ENCODE results near the gene PDGFB.

GRCh38 chr22:39236321-39237317 is 8.2 kb downstream of the PDGFB start:
- TF ChIP-seq CTCF (conservative IDR thresholded peaks at IDR 0.05; ENCODE audit: low read depth in 2 of 2) (no peak), REST (IDR thresholded peaks at IDR 0.05; ENCODE audit: unreplicated experiment) (no peak), POLR2AphosphoS5 (IDR thresholded peaks at IDR 0.05; ENCODE audit: low read depth) (no peak), EZH2phosphoT487 (IDR thresholded peaks at IDR 0.05; ENCODE audit: unreplicated experiment) (no peak), EZH2 (IDR thresholded peaks at IDR 0.05; ENCODE audit: low read depth, unreplicated experiment) (no peak), CREB1 (CRISPR knock-in tag; IDR thresholded peaks at IDR 0.05; ENCODE audit: low read depth) (no peak), ZNF114 (CRISPR knock-in tag; IDR thresholded peaks at IDR 0.05) (no peak), ZNF331 (CRISPR knock-in tag; IDR thresholded peaks at IDR 0.05; ENCODE audit: low read depth) (no peak), NANOG (IDR thresholded peaks at IDR 0.05; ENCODE audit: borderline replicate concordance) (no peak), JUNB (IDR thresholded peaks at IDR 0.05; ENCODE audit: unreplicated experiment) (no peak), STAT1 (IDR thresholded peaks at IDR 0.05; ENCODE audit: unreplicated experiment) (no peak)
- TF ChIP-seq, protein P1, sequence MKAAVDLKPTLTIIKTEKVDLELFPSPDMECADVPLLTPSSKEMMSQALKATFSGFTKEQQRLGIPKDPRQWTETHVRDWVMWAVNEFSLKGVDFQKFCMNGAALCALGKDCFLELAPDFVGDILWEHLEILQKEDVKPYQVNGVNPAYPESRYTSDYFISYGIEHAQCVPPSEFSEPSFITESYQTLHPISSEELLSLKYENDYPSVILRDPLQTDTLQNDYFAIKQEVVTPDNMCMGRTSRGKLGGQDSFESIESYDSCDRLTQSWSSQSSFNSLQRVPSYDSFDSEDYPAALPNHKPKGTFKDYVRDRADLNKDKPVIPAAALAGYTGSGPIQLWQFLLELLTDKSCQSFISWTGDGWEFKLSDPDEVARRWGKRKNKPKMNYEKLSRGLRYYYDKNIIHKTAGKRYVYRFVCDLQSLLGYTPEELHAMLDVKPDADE (IDR thresholded peaks at IDR 0.05), result no peak
- TF ChIP-seq, protein P2, sequence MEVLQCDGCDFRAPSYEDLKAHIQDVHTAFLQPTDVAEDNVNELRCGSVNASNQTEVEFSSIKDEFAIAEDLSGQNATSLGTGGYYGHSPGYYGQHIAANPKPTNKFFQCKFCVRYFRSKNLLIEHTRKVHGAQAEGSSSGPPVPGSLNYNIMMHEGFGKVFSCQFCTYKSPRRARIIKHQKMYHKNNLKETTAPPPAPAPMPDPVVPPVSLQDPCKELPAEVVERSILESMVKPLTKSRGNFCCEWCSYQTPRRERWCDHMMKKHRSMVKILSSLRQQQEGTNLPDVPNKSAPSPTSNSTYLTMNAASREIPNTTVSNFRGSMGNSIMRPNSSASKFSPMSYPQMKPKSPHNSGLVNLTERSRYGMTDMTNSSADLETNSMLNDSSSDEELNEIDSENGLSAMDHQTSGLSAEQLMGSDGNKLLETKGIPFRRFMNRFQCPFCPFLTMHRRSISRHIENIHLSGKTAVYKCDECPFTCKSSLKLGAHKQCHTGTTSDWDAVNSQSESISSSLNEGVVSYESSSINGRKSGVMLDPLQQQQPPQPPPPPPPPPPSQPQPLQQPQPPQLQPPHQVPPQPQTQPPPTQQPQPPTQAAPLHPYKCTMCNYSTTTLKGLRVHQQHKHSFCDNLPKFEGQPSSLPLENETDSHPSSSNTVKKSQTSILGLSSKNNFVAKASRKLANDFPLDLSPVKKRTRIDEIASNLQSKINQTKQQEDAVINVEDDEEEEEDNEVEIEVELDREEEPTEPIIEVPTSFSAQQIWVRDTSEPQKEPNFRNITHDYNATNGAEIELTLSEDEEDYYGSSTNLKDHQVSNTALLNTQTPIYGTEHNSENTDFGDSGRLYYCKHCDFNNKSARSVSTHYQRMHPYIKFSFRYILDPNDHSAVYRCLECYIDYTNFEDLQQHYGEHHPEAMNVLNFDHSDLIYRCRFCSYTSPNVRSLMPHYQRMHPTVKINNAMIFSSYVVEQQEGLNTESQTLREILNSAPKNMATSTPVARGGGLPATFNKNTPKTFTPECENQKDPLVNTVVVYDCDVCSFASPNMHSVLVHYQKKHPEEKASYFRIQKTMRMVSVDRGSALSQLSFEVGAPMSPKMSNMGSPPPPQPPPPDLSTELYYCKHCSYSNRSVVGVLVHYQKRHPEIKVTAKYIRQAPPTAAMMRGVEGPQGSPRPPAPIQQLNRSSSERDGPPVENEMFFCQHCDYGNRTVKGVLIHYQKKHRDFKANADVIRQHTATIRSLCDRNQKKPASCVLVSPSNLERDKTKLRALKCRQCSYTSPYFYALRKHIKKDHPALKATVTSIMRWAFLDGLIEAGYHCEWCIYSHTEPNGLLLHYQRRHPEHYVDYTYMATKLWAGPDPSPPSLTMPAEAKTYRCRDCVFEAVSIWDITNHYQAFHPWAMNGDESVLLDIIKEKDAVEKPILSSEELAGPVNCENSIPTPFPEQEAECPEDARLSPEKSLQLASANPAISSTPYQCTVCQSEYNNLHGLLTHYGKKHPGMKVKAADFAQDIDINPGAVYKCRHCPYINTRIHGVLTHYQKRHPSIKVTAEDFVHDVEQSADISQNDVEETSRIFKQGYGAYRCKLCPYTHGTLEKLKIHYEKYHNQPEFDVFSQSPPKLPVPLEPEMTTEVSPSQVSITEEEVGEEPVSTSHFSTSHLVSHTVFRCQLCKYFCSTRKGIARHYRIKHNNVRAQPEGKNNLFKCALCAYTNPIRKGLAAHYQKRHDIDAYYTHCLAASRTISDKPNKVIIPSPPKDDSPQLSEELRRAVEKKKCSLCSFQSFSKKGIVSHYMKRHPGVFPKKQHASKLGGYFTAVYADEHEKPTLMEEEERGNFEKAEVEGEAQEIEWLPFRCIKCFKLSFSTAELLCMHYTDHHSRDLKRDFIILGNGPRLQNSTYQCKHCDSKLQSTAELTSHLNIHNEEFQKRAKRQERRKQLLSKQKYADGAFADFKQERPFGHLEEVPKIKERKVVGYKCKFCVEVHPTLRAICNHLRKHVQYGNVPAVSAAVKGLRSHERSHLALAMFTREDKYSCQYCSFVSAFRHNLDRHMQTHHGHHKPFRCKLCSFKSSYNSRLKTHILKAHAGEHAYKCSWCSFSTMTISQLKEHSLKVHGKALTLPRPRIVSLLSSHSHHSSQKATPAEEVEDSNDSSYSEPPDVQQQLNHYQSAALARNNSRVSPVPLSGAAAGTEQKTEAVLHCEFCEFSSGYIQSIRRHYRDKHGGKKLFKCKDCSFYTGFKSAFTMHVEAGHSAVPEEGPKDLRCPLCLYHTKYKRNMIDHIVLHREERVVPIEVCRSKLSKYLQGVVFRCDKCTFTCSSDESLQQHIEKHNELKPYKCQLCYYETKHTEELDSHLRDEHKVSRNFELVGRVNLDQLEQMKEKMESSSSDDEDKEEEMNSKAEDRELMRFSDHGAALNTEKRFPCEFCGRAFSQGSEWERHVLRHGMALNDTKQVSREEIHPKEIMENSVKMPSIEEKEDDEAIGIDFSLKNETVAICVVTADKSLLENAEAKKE (CRISPR knock-in tag; IDR thresholded peaks at IDR 0.05), result no peak

Measured in GM23338 (cell line).